Astrocyte of the spinal cord (primary cell): ENCODE measurements around the gene PLPP7.

ENCODE experiments used
- DNase-seq: peaks from one replicate; pipeline ENCODE4 v3.0.0; 2011; ENCODE audit warnings: low read depth, low spot score
- H3K4me3 ChIP-seq: 2 replicates; pipeline ENCODE4 v1.5.1; 2011; ENCODE audit warnings: low read depth, mild to moderate bottlenecking, low read length, moderate library complexity
- in situ Hi-C: cut with HindIII; loops from 2 replicates; pipeline ENCODE4 v1.10.0; 2017; ENCODE audit warnings: low sequenced_read_pairs
- TF ChIP-seq, protein P1 (sequence below): IDR thresholded peaks from 2 replicates; pipeline ENCODE4 v1.5.1; 2012; ENCODE audit warnings: low read depth, mild to moderate bottlenecking, low read length, inconsistent platforms

Gene PLPP7

DNA sequence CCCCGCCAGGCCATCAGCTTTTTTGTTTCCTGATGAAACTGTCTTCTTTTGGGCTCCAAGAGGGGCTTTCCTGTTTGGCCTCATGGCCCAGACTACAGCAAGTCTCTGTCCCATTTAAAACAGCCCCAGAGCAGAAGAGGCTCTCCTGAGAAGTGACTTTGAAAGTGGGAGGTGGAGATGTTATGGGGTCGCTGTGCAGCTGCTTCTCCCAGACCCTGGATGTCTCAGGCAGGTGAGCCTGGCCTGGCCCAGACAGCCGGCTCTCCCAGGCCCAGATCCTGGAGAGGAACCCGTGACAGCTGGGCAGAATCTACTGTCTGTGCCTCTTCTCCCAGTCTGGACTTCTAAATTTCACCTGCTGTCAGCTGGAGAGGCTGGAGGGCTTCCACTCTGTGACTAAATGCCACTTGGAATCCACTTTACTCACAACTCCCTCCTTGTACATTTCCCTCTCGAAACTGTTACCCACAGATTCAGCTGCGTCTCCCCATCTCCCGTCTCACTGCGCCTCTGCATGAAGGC is 33.8 kb upstream of the PLPP7 start:
- TF ChIP-seq, protein P1, sequence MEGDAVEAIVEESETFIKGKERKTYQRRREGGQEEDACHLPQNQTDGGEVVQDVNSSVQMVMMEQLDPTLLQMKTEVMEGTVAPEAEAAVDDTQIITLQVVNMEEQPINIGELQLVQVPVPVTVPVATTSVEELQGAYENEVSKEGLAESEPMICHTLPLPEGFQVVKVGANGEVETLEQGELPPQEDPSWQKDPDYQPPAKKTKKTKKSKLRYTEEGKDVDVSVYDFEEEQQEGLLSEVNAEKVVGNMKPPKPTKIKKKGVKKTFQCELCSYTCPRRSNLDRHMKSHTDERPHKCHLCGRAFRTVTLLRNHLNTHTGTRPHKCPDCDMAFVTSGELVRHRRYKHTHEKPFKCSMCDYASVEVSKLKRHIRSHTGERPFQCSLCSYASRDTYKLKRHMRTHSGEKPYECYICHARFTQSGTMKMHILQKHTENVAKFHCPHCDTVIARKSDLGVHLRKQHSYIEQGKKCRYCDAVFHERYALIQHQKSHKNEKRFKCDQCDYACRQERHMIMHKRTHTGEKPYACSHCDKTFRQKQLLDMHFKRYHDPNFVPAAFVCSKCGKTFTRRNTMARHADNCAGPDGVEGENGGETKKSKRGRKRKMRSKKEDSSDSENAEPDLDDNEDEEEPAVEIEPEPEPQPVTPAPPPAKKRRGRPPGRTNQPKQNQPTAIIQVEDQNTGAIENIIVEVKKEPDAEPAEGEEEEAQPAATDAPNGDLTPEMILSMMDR, result no peak
- no peak overlapping the region for H3K4me3 ChIP-seq
- in situ Hi-C loops, result no loop called here
- DNase-seq, result no peak

DNA sequence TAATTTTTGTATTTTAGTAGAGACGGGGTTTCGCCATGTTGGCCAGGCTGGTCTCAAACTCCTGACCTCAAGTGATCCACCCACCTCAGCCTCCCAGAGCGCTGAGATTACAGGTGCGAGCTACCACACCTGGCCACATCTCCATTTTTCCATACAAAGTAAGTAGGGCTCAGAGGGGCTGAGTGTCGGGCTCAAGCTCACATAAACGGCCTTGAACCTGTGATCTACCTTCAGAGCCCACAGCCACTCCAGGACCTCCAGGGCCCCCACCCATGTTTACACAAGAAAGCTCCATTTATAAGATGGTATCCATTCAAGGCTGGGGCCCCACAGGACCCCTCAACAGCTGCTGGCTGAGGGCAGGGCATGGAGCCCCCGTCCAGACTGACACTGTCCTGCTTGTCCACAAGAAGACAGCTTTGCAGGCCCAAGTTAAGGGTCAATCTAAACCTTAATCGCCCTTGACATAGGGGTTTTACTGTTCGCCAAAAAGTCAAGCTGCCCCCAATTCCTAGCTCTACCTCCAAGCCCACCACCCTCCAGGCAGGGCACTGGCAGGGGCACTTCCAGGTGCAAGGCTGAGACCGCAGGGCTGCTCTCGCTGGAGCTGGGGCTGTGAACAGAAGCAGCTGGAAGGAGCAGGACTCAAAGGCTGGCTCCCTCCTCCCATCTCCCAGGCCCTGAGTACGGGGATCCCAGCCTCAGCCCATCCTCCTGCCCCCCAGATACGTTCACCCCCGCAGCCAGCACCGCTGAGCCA is 32.1 kb upstream of the PLPP7 start:
- no peak overlapping the region for H3K4me3 ChIP-seq
- in situ Hi-C loops, result no loop called here
- TF ChIP-seq, protein P1, result no peak
- DNase-seq, result no peak

DNA sequence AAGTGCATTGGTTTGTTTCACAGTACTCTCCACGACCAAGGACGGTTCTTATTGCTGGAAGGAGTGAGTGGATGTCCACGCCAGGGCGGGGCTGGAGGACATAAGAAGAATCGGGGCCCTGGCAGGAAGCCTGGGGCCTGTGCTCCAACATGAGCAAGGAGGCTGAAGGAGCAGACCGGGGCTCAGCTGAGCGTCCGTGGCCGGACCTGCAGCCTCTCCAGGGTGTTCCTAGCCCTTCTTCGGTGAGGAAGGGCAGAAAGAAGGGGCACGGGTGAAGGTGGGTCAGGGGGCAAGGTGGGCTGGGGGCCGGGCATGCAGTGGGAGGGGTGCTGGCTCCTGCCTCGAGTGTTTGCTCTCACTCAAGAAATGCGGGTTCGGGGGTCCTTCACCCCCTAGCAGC is 31.3 kb upstream of the PLPP7 start:
- H3K4me3 ChIP-seq, result no peak overlapping the region
- in situ Hi-C loops, result no loop called here
- TF ChIP-seq, protein P1, result no peak
- no peak for DNase-seq

DNA sequence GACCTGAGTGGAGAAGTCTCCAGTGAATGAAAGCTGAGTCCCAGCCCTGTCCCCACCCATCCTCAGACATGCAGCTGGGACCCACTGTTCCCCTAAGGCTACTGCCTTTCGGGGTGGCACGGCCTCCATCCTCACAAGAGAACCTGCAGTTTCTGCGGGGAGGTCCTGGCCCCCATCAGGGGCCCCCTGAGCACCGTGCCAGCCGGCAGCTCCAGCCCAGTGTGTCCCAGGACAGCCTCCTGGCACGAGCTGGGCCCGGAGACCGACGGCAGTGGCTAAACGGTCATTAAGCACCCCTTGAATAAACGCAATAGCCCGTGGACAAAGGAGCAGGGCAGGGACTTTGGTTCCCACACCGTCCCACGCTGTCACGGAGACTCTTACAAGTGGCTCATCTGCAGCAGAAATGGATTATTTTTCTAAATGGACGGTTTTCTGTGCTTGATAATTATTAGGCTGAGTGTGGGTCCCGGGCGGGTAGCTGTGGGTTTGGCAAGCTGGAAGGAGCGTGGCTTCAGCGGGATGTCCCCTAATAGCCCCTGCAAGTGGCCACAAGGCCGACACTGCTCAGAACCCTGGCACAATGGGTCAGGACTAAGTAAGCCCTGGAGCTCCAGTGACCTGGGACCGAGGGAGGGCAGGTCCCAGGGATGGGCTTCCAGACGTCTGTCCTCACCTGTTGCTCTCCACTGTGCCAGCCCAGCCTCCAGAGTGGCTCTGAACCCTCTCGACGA is 30.7 kb upstream of the PLPP7 start:
- TF ChIP-seq, protein P1, result no peak
- DNase-seq, result no peak
- no peak overlapping the region for H3K4me3 ChIP-seq
- in situ Hi-C loops, result no loop called here

DNA sequence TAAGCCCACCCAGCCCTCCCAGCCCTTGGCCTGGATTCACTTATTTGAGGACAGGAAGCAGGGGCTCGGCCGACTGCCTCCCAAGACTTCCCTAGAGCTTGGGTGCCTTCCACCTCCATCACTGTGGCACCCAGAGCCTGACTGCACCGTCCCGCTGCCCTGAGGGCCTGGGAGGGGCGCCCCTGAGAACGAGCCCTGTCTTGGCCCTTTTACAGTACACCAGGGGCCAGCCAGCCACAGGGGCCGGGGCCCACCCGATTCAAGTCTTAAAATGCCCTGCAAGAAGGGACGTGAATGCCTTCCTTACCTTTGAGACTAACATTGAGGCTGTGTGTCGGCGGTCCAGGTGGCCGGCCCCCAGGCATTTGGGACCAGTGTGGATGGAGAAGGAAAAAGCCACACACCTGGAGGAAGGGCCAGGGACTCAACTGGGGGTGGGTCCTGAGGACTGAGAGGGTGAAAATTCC is 30.1 kb upstream of the PLPP7 start:
- in situ Hi-C loops, result no loop called here

DNA sequence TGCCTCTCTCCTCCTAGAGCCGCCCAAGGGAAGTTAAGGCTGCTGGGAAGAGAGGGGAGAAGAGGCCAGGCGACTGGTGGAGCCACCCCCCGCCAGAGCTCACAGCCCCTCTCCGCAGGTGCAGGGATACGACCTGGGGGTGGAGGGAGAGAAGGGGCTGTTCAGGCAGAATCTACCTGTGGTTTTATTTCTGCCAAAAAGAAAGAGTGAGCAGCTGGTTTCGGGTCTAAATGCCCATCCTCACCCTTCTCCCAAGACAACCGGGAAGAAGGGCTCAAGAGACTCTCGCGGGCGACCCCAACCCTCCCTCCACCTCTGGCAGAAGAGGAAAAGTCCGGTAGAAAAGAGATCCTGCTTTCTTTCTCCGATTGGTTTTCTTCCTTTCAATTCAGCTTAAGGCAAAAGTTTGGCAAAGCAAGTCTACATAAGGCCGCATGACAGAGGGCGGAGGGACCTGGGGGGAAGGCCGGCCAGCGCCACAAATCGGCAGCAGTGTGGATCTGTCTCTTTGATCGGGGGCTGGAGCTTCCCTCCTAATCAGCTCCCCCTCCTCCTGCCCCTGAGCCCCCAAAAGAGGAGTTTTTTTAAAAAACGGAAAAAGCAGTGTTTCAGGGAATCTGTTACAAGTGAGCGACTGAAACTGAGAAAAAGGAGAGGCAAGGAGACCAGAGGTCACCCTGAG is 29.5 kb upstream of the PLPP7 start:
- in situ Hi-C loops, result no loop called here
- DNase-seq, result no peak
- TF ChIP-seq, protein P1, result no peak
- no peak overlapping the region for H3K4me3 ChIP-seq

More for the DNA sequence above, 30.1 kb upstream of the PLPP7 start:
- H3K4me3 ChIP-seq, result no peak overlapping the region
- TF ChIP-seq, protein P1, result no peak
- no peak for DNase-seq
